Activated naive CD4-positive, alpha-beta T cell treated with anti-CD3 and anti-CD28 coated beads, Interleukin-2, amount 10 ng/mL, durations not matched to agents 7 days and 5 days (primary cell): Measurements from ENCODE around the gene PRR7.
"Not testable (repeated sequence)": the region's sequence is repeated elsewhere in the genome, so short reads cannot be mapped to it uniquely, and the experiment has no call there.

ENCODE experiments used
- CTCF ChIA-PET: fragments of 350-600 bp; sonication (Branson Sonifier 250); formaldehyde crosslinking; loops from one replicate; lab custom pipeline; 2021; ENCODE audit warnings: antibody characterized with exemption; lab: Charles Lee
- DNase-seq: peaks from one replicate; pipeline ENCODE4 v3.0.0-alpha.2; 2020
- H3K27ac Mint-ChIP-seq: one replicate; pipeline ENCODE4 v1.8.0; 2021; ENCODE audit warnings: mild to moderate bottlenecking, moderate library complexity, mixed read lengths
- H3K27me3 Mint-ChIP-seq: one replicate; pipeline ENCODE4 v1.8.0; 2021; ENCODE audit warnings: mild to moderate bottlenecking, mixed read lengths
- H3K36me3 Mint-ChIP-seq: one replicate; pipeline ENCODE4 v1.8.0; 2021; ENCODE audit warnings: mixed read lengths
- H3K4me1 Mint-ChIP-seq: one replicate; pipeline ENCODE4 v1.8.0; 2021; ENCODE audit warnings: mixed read lengths
- H3K4me3 Mint-ChIP-seq: one replicate; pipeline ENCODE4 v1.8.0; 2021; ENCODE audit warnings: mild to moderate bottlenecking, moderate library complexity, mixed read lengths
- H3K9me3 Mint-ChIP-seq: one replicate; pipeline ENCODE4 v1.8.0; 2021; ENCODE audit warnings: mixed read lengths

PRR7 gene

GRCh38 chr5:177475563-177476427 lies 29.2 kb downstream of the PRR7 start:
- peaks cover 47% of the 10 kb centered on the region for H3K27me3 Mint-ChIP-seq
- no peak overlapping the region for H3K4me3 Mint-ChIP-seq
- no peaks in the 10 kb centered on the region for H3K9me3 Mint-ChIP-seq
- no peak overlapping the region for H3K27ac Mint-ChIP-seq
- H3K36me3 Mint-ChIP-seq, result no peaks in the 10 kb centered on the region
- no peak for DNase-seq
- peaks cover 59% of the 10 kb centered on the region for H3K4me1 Mint-ChIP-seq
- CTCF ChIA-PET, result interaction anchor here (0.6 to 4.5 kb wide), 5 partner anchors 13 to 85 kb away, joined by 3 to 19 read pairs (median 5); no protein-coding TSS in a partner anchor

DNA sequence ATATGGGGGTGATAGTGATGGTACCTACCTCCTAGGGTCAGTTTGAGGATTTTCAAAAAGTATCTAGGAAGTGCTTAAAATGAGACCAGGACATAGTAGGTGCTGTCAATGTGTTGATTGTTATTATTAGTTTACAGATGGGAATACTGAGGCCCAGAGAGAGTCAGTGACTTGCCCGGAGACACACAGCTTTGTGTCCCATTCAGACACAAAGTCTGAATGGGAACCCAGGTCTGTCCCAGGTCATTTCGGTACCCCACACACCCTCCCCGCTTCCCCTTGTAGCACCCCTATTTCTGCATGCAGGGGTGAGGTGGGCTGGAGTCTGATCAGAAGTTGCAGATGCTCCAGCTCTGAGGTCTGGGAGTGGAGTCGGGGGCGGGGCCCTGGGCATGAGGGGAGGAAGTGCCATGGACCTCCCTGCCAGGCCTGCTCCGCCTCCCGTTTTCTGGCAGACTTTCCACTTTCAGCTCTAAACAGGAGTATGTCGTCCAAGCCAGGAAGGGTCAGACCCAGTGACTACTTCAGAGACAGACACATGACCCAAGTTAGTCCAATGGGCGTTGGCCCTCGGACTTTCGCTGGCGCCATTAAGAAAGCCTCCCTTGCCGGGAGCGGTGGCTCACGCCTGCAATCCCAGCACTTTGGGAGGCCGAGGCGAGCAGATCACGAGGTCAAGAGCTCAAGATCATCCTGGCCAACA lies 30.1 kb downstream of the PRR7 start:
- H3K4me3 Mint-ChIP-seq, result no peak overlapping the region
- CTCF ChIA-PET, result interaction anchor here (1.6 to 4.5 kb wide), 4 partner anchors 11 to 86 kb away, joined by 3 to 19 read pairs (median 7); no protein-coding TSS in a partner anchor
- H3K4me1 Mint-ChIP-seq, result peaks cover 53% of the 10 kb centered on the region
- no peaks in the 10 kb centered on the region for H3K9me3 Mint-ChIP-seq
- H3K27ac Mint-ChIP-seq, result no peak overlapping the region
- H3K36me3 Mint-ChIP-seq, result no peaks in the 10 kb centered on the region
- no peak for DNase-seq
- peaks cover 38% of the 10 kb centered on the region for H3K27me3 Mint-ChIP-seq

DNA sequence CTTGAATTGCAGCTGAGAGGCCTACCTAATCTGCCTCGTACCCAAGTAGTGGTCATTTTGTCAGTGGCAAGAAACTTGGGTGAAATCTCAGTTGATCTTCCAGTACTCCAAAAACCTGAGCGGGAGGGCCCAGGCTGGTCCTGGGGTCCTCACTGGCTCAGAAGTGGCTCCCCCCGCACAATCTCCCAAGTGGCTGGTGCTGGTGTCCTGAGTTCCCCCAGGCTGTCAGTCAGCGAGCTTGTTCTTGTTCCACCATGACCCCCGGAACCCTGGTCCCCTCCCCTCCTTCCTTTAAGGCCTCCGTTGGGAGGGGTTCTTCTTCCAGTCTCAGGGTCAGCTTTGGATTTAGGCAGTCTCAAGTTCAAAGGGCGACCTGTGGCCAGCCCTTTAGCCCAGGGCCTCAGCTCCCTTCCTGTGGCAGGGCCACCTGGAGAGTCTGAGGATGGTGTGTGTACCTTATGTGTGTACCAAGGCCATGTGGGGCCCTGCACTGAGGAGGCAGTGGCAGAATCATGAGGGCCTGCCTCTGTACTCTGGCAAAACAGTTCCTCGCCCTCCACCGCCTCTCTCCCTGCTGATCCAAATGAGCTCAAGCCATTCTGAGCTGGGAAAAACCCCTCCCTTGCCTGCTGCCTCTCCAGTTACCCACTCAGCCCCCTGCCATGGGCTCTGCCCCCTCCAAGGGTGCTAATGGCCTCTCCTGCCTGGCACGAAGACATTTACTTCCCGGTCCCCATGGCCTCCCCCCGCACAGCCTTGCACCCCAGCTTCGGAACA lies 31.3 kb downstream of the PRR7 start:
- Mint-ChIP-seq H3K27ac (no peak overlapping the region), H3K9me3 (no peaks in the 10 kb centered on the region), H3K4me1 (peaks cover 47% of the 10 kb centered on the region), H3K27me3 (peaks cover 27% of the 10 kb centered on the region), H3K4me3 (no peak overlapping the region), H3K36me3 (no peaks in the 10 kb centered on the region)
- CTCF ChIA-PET, result interaction anchor here (0.9 to 4.5 kb wide), 7 partner anchors 10 to 88 kb away, joined by 4 to 19 read pairs (median 6); no protein-coding TSS in a partner anchor
- no peak for DNase-seq

GRCh38 chr5:177478711-177479646 lies 32.4 kb downstream of the PRR7 start:
- DNase-seq, result peak; percentile 49
- Mint-ChIP-seq H3K36me3 (no peaks in the 10 kb centered on the region), H3K27ac (peak overlapping the region; percentile 88), H3K27me3 (peaks cover 23% of the 10 kb centered on the region), H3K4me3 (no peak overlapping the region), H3K4me1 (peaks cover 45% of the 10 kb centered on the region), H3K9me3 (no peaks in the 10 kb centered on the region)
- CTCF ChIA-PET, result interaction anchor here (1.3 to 4.5 kb wide), 4 partner anchors 11 to 22 kb away, joined by 4 to 19 read pairs (median 7); no protein-coding TSS in a partner anchor

DNA sequence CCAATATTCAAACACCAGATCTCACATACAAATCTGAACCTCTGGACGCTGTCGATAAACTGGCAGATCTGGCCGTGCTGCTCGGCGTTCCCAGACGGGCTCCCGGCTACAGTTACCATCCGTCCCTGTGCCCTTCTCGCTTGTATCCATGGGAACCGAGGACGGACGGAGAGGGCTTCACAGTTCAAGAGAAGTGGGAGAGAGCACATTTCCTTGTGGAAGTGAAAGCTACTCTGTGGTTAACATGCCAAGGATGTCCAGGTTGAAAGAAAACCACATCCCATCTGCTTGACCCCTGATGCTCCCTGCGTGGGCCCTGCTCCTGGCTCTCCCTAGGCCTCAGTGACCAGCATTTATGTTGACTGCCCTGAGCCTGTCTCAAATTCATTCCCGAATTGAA lies 33.2 kb downstream of the PRR7 start:
- Mint-ChIP-seq H3K9me3 (no peaks in the 10 kb centered on the region), H3K27me3 (peaks cover 15% of the 10 kb centered on the region), H3K36me3 (no peaks in the 10 kb centered on the region), H3K27ac (peak overlapping the region; percentile 88), H3K4me1 (peaks cover 38% of the 10 kb centered on the region), H3K4me3 (no peak overlapping the region)
- CTCF ChIA-PET, result interaction anchor here (1.6 to 4.5 kb wide), 2 partner anchors 20 to 22 kb away, joined by 8 to 19 read pairs; no protein-coding TSS in a partner anchor
- DNase-seq, result no peak

DNA sequence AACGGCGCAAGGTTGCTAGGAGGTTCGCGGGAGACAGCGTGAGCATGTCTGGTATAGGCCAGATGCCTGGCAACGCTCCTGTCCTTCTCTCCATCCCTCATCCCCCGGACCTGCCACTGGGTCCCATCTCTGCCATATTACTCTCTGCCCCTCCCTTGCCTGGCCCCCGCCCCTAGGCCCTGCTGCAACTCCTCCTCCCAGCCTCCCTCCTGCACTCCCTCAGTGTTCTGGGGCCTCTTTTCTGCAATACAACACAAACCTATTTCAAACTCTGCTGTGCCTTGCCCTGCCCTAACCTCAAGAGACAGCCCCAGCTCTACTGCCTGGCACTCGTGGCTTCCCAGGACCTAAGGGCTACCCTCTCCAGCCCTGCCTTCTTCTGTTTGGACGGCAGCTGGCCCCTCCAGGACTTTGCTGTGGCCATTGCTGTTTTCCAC lies 35.8 kb downstream of the PRR7 start:
- Mint-ChIP-seq H3K36me3 (peaks cover 3% of the 10 kb centered on the region), H3K27me3 (no peaks in the 10 kb centered on the region), H3K9me3 (no peaks in the 10 kb centered on the region), H3K4me3 (no peak overlapping the region), H3K27ac (no peak overlapping the region), H3K4me1 (peaks cover 26% of the 10 kb centered on the region)
- CTCF ChIA-PET, result interaction anchor here (0.6 kb wide), 2 partner anchors 11 to 78 kb away, joined by 3 read pairs; no protein-coding TSS in a partner anchor
- DNase-seq, result no peak

DNA sequence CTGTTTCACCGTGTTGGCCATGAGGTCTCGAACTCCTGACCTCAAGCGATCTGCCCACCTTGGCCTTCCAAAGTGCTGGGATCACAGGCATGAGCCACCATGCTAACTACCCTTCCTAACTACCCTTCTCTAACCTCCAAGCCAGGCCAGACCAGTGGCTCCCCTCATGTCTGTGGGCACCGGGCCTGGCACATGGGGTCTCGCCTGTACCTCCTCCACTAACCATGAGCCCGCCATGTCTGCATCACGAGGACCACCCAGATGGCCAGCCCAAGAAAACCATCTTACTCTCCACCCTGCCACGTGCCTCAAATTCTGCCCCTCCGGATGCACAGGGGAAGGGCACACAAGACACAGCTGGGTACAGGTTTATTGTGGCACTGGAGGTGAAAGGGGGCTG lies 36.4 kb downstream of the PRR7 start:
- no peak overlapping the region for H3K27ac Mint-ChIP-seq
- no peaks in the 10 kb centered on the region for H3K9me3 Mint-ChIP-seq
- no peak for DNase-seq
- peaks cover 21% of the 10 kb centered on the region for H3K4me1 Mint-ChIP-seq
- H3K27me3 Mint-ChIP-seq, result no peaks in the 10 kb centered on the region
- H3K4me3 Mint-ChIP-seq, result no peak overlapping the region
- CTCF ChIA-PET, result interaction anchor here (0.6 kb wide), 1 partner anchor 79 kb away, joined by 3 read pairs; no protein-coding TSS in a partner anchor
- peaks cover 3% of the 10 kb centered on the region for H3K36me3 Mint-ChIP-seq

GRCh38 chr5:177483994-177484901 lies 37.6 kb downstream of the PRR7 start:
- Mint-ChIP-seq H3K36me3 (peaks cover 6% of the 10 kb centered on the region), H3K4me1 (peaks cover 9% of the 10 kb centered on the region), H3K9me3 (no peaks in the 10 kb centered on the region), H3K27me3 (no peaks in the 10 kb centered on the region), H3K27ac (no peak overlapping the region), H3K4me3 (no peak overlapping the region)
- DNase-seq, result no peak
- CTCF ChIA-PET, result no interaction called here

- Mint-ChIP-seq H3K4me3 (no peak overlapping the region), H3K36me3 (peaks cover 6% of the 10 kb centered on the region), H3K27ac (peak overlapping the region; percentile 4)
Observed at GRCh38 chr5:177484902-177485549, 38.4 kb downstream of the PRR7 start.

DNA sequence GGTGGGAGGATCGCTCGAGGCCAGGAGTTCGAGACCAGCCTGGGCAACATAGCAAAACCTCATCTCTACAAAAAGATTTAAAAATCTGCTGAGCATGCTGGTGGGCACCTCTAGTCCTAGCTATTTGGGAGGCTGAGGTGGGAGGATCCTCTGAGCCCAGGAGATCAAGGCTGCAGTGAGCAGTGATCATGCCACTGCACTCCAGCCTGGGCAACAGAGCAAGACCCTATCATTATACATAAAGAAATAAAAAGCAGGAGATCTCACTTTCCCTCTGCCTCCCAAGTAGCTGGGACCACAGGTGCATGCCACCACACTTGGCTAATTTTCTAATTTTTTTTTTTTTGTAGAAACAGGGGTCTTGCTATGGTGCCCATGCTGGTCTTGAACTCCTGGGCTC lies 39.1 kb downstream of the PRR7 start:
- H3K9me3 Mint-ChIP-seq, H3K27ac Mint-ChIP-seq, CTCF ChIA-PET, H3K4me3 Mint-ChIP-seq, H3K4me1 Mint-ChIP-seq, DNase-seq, H3K27me3 Mint-ChIP-seq: not testable (repeated sequence)
- peaks cover 10% of the 10 kb centered on the region for H3K36me3 Mint-ChIP-seq

More at GRCh38 chr5:177484902-177485549, 38.4 kb downstream of the PRR7 start:
- H3K4me1 Mint-ChIP-seq, result peaks cover 2% of the 10 kb centered on the region
- DNase-seq, result no peak
- CTCF ChIA-PET, result no interaction called here
- no peaks in the 10 kb centered on the region for H3K27me3 Mint-ChIP-seq
- H3K9me3 Mint-ChIP-seq, result no peaks in the 10 kb centered on the region

- no peak overlapping the region for H3K4me3 Mint-ChIP-seq
- CTCF ChIA-PET, result no interaction called here
- no peaks in the 10 kb centered on the region for H3K4me1 Mint-ChIP-seq
- H3K9me3 Mint-ChIP-seq, result no peaks in the 10 kb centered on the region
- peaks cover 13% of the 10 kb centered on the region for H3K36me3 Mint-ChIP-seq
- H3K27me3 Mint-ChIP-seq, result no peaks in the 10 kb centered on the region
- H3K27ac Mint-ChIP-seq, result no peak overlapping the region
- DNase-seq, result no peak
Observed at GRCh38 chr5:177486256-177486655, 39.6 kb downstream of the PRR7 start.

DNA sequence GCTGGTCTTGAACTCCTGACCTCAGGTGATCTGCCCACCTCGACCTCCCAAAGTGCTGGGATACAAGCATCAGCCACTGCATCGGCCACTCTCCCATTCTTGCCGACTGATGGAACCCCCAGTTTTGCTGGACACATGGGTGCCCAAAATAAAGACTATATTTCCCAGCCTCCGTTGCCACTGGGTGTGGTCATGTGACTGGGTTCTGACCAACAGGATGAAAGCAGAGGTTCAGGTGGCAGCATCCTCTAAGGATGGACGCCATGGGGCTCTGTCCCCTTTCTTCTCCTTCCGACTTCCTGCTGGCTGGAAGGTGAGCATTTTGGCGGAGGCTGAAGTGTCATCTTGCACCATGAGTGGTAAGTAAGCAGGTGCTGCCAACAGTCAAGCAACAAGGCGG lies 40.5 kb downstream of the PRR7 start:
- Mint-ChIP-seq H3K9me3 (no peaks in the 10 kb centered on the region), H3K4me3 (no peak overlapping the region), H3K36me3 (peaks cover 15% of the 10 kb centered on the region), H3K27ac (no peak overlapping the region), H3K4me1 (no peaks in the 10 kb centered on the region), H3K27me3 (no peaks in the 10 kb centered on the region)
- DNase-seq, result no peak
- CTCF ChIA-PET, result interaction anchor here (1.8 kb wide), 1 partner anchor 10 kb away, joined by 4 read pairs; no protein-coding TSS in a partner anchor
